GM12872 (cell line): ENCODE measurements around the gene MYO5C.

ENCODE experiments used
- TF ChIP-seq, protein P1 (sequence below): IDR thresholded peaks from 3 replicates; pipeline ENCODE4 v1.5.1; 2011; ENCODE audit warnings: low read depth, mild to moderate bottlenecking, low read length, moderate library complexity; ENCODE audit not compliant: insufficient read depth

The MYO5C gene

DNA sequence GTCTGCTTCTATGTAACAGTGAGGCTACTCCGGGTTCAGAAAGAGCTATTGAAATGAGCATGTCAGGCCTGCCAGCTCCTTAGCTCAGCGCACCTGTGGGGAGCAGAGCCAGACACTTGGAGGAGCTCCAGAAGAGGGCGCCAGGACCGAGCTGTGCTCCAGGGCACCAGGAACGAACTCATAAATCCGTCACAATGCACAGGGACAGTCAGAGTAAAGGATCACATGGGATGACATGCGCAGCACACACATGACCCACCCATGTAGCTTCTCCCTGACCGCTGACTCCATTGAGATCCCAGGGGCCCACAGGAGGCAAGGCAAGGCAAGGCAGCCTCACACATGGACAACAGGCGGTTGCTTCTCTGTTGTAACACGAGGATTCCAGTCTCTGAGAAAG, 78.4 kb downstream of the MYO5C start:
- TF ChIP-seq, protein P1, sequence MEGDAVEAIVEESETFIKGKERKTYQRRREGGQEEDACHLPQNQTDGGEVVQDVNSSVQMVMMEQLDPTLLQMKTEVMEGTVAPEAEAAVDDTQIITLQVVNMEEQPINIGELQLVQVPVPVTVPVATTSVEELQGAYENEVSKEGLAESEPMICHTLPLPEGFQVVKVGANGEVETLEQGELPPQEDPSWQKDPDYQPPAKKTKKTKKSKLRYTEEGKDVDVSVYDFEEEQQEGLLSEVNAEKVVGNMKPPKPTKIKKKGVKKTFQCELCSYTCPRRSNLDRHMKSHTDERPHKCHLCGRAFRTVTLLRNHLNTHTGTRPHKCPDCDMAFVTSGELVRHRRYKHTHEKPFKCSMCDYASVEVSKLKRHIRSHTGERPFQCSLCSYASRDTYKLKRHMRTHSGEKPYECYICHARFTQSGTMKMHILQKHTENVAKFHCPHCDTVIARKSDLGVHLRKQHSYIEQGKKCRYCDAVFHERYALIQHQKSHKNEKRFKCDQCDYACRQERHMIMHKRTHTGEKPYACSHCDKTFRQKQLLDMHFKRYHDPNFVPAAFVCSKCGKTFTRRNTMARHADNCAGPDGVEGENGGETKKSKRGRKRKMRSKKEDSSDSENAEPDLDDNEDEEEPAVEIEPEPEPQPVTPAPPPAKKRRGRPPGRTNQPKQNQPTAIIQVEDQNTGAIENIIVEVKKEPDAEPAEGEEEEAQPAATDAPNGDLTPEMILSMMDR, result peak; percentile 64

GRCh38 chr15:52214553-52214952, 81.1 kb downstream of the MYO5C start:
- TF ChIP-seq, protein P1, result no peak

- TF ChIP-seq, protein P1, result no peak
These were observed 82.4 kb downstream of the MYO5C start for GRCh38 chr15:52213206-52213605.

DNA sequence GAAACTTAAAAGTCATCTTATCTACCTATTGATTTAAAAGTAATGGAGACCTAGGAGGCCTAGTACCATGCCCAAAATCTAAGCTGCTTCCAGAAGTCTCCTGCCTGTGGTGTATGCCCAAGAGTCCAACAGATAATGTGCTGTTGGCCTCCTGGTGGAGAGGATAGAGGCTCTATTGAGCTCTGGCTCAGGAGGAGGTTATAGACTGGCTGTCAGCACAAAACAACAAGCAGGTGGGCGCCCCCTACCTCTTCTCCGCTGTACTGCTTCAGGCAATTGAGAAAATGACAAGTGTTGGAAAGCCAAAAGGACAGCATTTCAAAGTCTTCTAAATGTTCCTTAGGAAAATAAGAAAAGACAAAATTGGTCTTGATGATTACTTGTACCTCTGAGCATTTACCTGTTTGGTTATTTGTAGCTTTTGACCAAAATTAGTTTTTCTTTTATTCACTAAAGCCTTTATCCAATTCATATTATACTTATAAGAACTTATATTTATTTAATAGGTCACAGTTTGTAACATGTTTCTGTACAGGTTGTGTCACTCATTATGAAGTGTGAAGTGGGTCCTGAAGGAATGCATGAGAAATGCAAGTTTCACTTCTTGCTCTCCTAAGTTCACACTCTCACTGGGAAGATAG, 87.2 kb downstream of the MYO5C start:
- TF ChIP-seq, protein P1, result peak; percentile 92

GRCh38 chr15:52207191-52207590, 88.4 kb downstream of the MYO5C start:
- TF ChIP-seq, protein P1, result no peak

DNA sequence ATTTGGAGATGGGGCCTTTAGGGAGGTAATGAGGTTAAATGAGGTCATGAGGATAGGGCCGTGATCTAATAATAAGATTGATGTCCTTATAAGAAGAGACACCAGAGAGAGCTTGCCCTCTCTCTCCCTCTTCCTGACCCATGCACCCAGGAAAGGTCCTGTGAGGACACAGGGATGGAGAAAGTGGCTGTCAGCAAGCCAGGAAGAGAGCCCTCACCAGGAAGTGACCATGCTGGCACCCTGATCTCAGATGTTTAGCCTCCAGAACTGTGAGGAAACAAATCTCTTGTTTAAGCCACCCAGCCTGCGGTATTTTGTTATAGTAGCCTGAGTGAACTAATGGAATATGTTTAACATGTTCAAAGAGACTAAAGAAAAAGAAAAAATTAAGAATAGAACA, 89.2 kb downstream of the MYO5C start:
- TF ChIP-seq, protein P1, result no peak

- TF ChIP-seq, protein P1, result no peak
These were observed 90.9 kb downstream of the MYO5C start for GRCh38 chr15:52204657-52205056.
